Measurements from ENCODE around the gene RACGAP1.

Gene RACGAP1

GRCh38 chr12:49959685-49960473 lies 65.4 kb downstream of the RACGAP1 start:
- Mint-ChIP-seq H3K36me3 (no peaks in the 10 kb centered on the region), H3K27me3 (peaks cover 32% of the 10 kb centered on the region), H3K9me3 (no peaks in the 10 kb centered on the region), H3K27ac (no peak overlapping the region), H3K4me1 (peaks cover 8% of the 10 kb centered on the region), H3K4me3 (peak overlapping the region; percentile 56)
- ATAC-seq (ENCODE audit: low read depth): peak; percentile 29
- DNase-seq (ENCODE audit: low spot score in 2 of 2): no peak

GRCh38 chr12:49957570-49957967 lies 67.7 kb downstream of the RACGAP1 start:
- Mint-ChIP-seq H3K4me1 (peaks cover 7% of the 10 kb centered on the region), H3K4me3 (no peak overlapping the region), H3K27me3 (peaks cover 27% of the 10 kb centered on the region), H3K36me3 (no peaks in the 10 kb centered on the region), H3K27ac (no peak overlapping the region), H3K9me3 (no peaks in the 10 kb centered on the region)
- DNase-seq (ENCODE audit: low spot score in 2 of 2) (no peak), ATAC-seq (ENCODE audit: low read depth) (no peak)

- Mint-ChIP-seq H3K36me3 (no peaks in the 10 kb centered on the region), H3K9me3 (no peaks in the 10 kb centered on the region), H3K27ac (no peak overlapping the region), H3K27me3 (peaks cover 25% of the 10 kb centered on the region), H3K4me3 (no peak overlapping the region), H3K4me1 (peaks cover 5% of the 10 kb centered on the region)
- no peak for DNase-seq (ENCODE audit: low spot score in 2 of 2)
- no peak for ATAC-seq (ENCODE audit: low read depth)
These were observed 68.4 kb downstream of the RACGAP1 start for GRCh38 chr12:49956663-49957569.

GRCh38 chr12:49955899-49956662 lies 69.2 kb downstream of the RACGAP1 start:
- no peaks in the 10 kb centered on the region for H3K9me3 Mint-ChIP-seq
- H3K36me3 Mint-ChIP-seq: no peaks in the 10 kb centered on the region
- no peak overlapping the region for H3K4me3 Mint-ChIP-seq
- ATAC-seq (ENCODE audit: low read depth): no peak
- peaks cover 7% of the 10 kb centered on the region for H3K4me1 Mint-ChIP-seq
- H3K27ac Mint-ChIP-seq: no peak overlapping the region
- no peak for DNase-seq (ENCODE audit: low spot score in 2 of 2)
- H3K27me3 Mint-ChIP-seq: peaks cover 25% of the 10 kb centered on the region

GRCh38 chr12:49954863-49955830 lies 70.1 kb downstream of the RACGAP1 start:
- H3K4me3 Mint-ChIP-seq: no peak overlapping the region
- ATAC-seq (ENCODE audit: low read depth) (no peak), DNase-seq (ENCODE audit: low spot score in 2 of 2) (no peak)
- no peaks in the 10 kb centered on the region for H3K36me3 Mint-ChIP-seq
- H3K4me1 Mint-ChIP-seq: peaks cover 3% of the 10 kb centered on the region
- H3K27me3 Mint-ChIP-seq: peaks cover 19% of the 10 kb centered on the region
- H3K27ac Mint-ChIP-seq: no peak overlapping the region
- H3K9me3 Mint-ChIP-seq: no peaks in the 10 kb centered on the region

GRCh38 chr12:49953961-49954846 lies 71.1 kb downstream of the RACGAP1 start:
- Mint-ChIP-seq H3K9me3 (no peaks in the 10 kb centered on the region), H3K36me3 (no peaks in the 10 kb centered on the region), H3K27me3 (peaks cover 16% of the 10 kb centered on the region), H3K27ac (no peak overlapping the region), H3K4me3 (no peak overlapping the region), H3K4me1 (peaks cover 3% of the 10 kb centered on the region)
- ATAC-seq (ENCODE audit: low read depth) (no peak), DNase-seq (ENCODE audit: low spot score in 2 of 2) (no peak)

- Mint-ChIP-seq H3K36me3 (no peaks in the 10 kb centered on the region), H3K27ac (no peak overlapping the region), H3K9me3 (no peaks in the 10 kb centered on the region), H3K4me3 (no peak overlapping the region), H3K27me3 (peaks cover 20% of the 10 kb centered on the region), H3K4me1 (peaks cover 3% of the 10 kb centered on the region)
- ATAC-seq (ENCODE audit: low read depth) (no peak), DNase-seq (ENCODE audit: low spot score in 2 of 2) (no peak)
These were observed 72.1 kb downstream of the RACGAP1 start for GRCh38 chr12:49953151-49953550.

GRCh38 chr12:49952391-49953055 lies 72.8 kb downstream of the RACGAP1 start:
- H3K4me1 Mint-ChIP-seq: peaks cover 3% of the 10 kb centered on the region
- no peaks in the 10 kb centered on the region for H3K36me3 Mint-ChIP-seq
- no peak overlapping the region for H3K4me3 Mint-ChIP-seq
- H3K27ac Mint-ChIP-seq: no peak overlapping the region
- DNase-seq (ENCODE audit: low spot score in 2 of 2) (no peak), ATAC-seq (ENCODE audit: low read depth) (no peak)
- peaks cover 20% of the 10 kb centered on the region for H3K27me3 Mint-ChIP-seq
- H3K9me3 Mint-ChIP-seq: no peaks in the 10 kb centered on the region

- Mint-ChIP-seq H3K36me3 (no peaks in the 10 kb centered on the region), H3K4me1 (peaks cover 3% of the 10 kb centered on the region), H3K4me3 (no peak overlapping the region), H3K27me3 (peaks cover 15% of the 10 kb centered on the region), H3K9me3 (no peaks in the 10 kb centered on the region), H3K27ac (no peak overlapping the region)
- ATAC-seq (ENCODE audit: low read depth): no peak
- no peak for DNase-seq (ENCODE audit: low spot score in 2 of 2)
These were observed 73.7 kb downstream of the RACGAP1 start for GRCh38 chr12:49951411-49952240.

GRCh38 chr12:49950273-49951251 lies 74.7 kb downstream of the RACGAP1 start, which contains the start of gene AQP2:
AQP2 (plus strand) TSS chr12:49950737; CDS start chr12:49950831, 94 bp downstream.
- H3K4me3 Mint-ChIP-seq: no peak within 1 kb of the TSS
- no peaks in the 10 kb centered on the region for H3K36me3 Mint-ChIP-seq
- no peaks in the 10 kb centered on the region for H3K9me3 Mint-ChIP-seq
- peaks cover 13% of the 10 kb centered on the region for H3K27me3 Mint-ChIP-seq
- DNase-seq (ENCODE audit: low spot score in 2 of 2) (no peak), ATAC-seq (ENCODE audit: low read depth) (no peak)
- H3K27ac Mint-ChIP-seq: no peak within 1 kb of the TSS
- peaks cover 6% of the 10 kb centered on the region for H3K4me1 Mint-ChIP-seq

Data from memory B cell (primary cell).